K562 (cell line): Measurements from ENCODE around the gene KCTD1. TPM values are rescaled to one million over a fixed set of nuclear protein-coding genes. Genes with fewer than 3 reads are reported as not detected.

Source experiments
- ATAC-seq: fragments of 200-7000 bp; cut with Tn5 transposase; 3 replicates; pipeline ENCODE4 v1.9.1; 2020; ENCODE audit warnings: moderate library complexity
- BruUV-seq: library from RNA; stranded (reverse); fragments of 400-500 nt; replicated peaks from 2 replicates; lab custom pipeline; 2021; lab: Mats Ljungman, UMichigan
- CTCF ChIA-PET: fragments of 300-600 bp; formaldehyde crosslinking; extraction: SDS; loops from one replicate; lab custom pipeline; 2021; ENCODE audit warnings: low intra/inter-chr PET ratio; lab: Yijun Ruan, JAX
- POLR2A ChIA-PET: fragments of 300-600, 350-650 bp; sonication (Branson Sonifier 250); formaldehyde crosslinking; extraction: SDS; loops from one replicate; lab custom pipeline; 2021; ENCODE audit warnings: antibody characterized with exemption, inconsistent platforms; lab: Yijun Ruan, JAX
- DNase-seq, 4 experiments: peaks; one replicate each; pipeline versions ENCODE4 v3.0.0 to v3.0.0-alpha.2; 2011 to 2018; ENCODE audit warnings: low spot score in 3 of 4, mixed read lengths in 3 of 4; ENCODE audit errors: extremely low read depth in 1 of 4
- FAIRE-seq: peaks from 2 replicates; lab custom pipeline; 2011; peaks lifted over from hg19 to GRCh38; lab: Jason Lieb, UNC
- H2AFZ ChIP-seq: 2 replicates; pipeline ENCODE4 v1.6.0; 2011; ENCODE audit warnings: low read depth, low read length, control low read depth, inconsistent platforms
- H3K27ac ChIP-seq: fragments of 200-600 bp; 3 replicates; pipeline ENCODE4 v1.8.0; 2011; ENCODE audit warnings: low read depth, mild to moderate bottlenecking, control low read depth, inconsistent platforms, low read length, moderate library complexity, mixed read lengths; ENCODE audit errors: extremely low read depth
- H3K27me3 ChIP-seq, 2 experiments: fragments of 300-600 bp in 1 of 2; 2 replicates in 1 of 2; 3 replicates in 1 of 2; pipeline versions ENCODE4 v1.6.0 to v1.8.0; 2011; ENCODE audit warnings: inconsistent platforms in 2 of 2, low read length in 2 of 2, mild to moderate bottlenecking in 1 of 2, mixed read lengths in 1 of 2, moderate library complexity in 1 of 2; ENCODE audit not compliant: control insufficient read depth in 2 of 2, insufficient read depth in 2 of 2
- H3K36me3 ChIP-seq: fragments of 300-600 bp; 3 replicates; pipeline ENCODE4 v1.8.0; 2011; ENCODE audit warnings: mild to moderate bottlenecking, low read length, inconsistent platforms; ENCODE audit not compliant: control insufficient read depth, insufficient read depth
- H3K4me1 ChIP-seq, 2 experiments: fragments of 200-600 bp in 1 of 2; replicated peaks in 1 of 2; 2 replicates in 1 of 2; 3 replicates in 1 of 2; pipeline versions ENCODE4 v1.5.1 to v1.8.0; 2011; ENCODE audit warnings: inconsistent platforms in 2 of 2, low read length in 2 of 2, mild to moderate bottlenecking in 1 of 2, mixed read lengths in 1 of 2, moderate library complexity in 1 of 2; ENCODE audit not compliant: control insufficient read depth in 2 of 2, insufficient read depth in 2 of 2
- H3K4me2 ChIP-seq: 2 replicates; pipeline ENCODE4 v1.6.1; 2011; ENCODE audit warnings: low read length, control low read depth, inconsistent platforms, mixed read lengths; ENCODE audit not compliant: insufficient read depth
- H3K4me3 ChIP-seq: fragments of 200-600 bp; sonication (generic), shearing (Covaris generic); 2 replicates; pipeline ENCODE4 v1.5.1; 2016; ENCODE audit warnings: control low read depth, inconsistent platforms
- H3K79me2 ChIP-seq: fragments of 200-600 bp; 3 replicates; pipeline ENCODE4 v1.8.0; 2011; ENCODE audit warnings: low read length, inconsistent platforms; ENCODE audit not compliant: control insufficient read depth, insufficient read depth
- H3K9ac ChIP-seq, 2 experiments: 2 replicates each; pipeline versions ENCODE4 v1.6.0 to v1.6.1; 2011; ENCODE audit warnings: low read depth in 2 of 2, low read length in 2 of 2, control low read depth in 1 of 2, inconsistent platforms in 1 of 2, mild to moderate bottlenecking in 1 of 2, mixed read lengths in 1 of 2; ENCODE audit not compliant: insufficient read depth in 1 of 2
- H3K9me1 ChIP-seq: one replicate; pipeline ENCODE4 v1.6.0; 2011; ENCODE audit warnings: inconsistent platforms, mild to moderate bottlenecking, low read length, moderate library complexity; ENCODE audit not compliant: control insufficient read depth, insufficient read depth
- H3K9me3 ChIP-seq: replicated peaks from 2 replicates; pipeline ENCODE4 v1.5.1; 2011; ENCODE audit warnings: low read depth, low read length, inconsistent platforms; ENCODE audit not compliant: control insufficient read depth, insufficient read depth
- H4K20me1 ChIP-seq: replicated peaks from 2 replicates; pipeline ENCODE4 v1.6.1; 2011; ENCODE audit warnings: low read length, inconsistent platforms, mixed read lengths; ENCODE audit not compliant: control insufficient read depth, insufficient read depth
- ESRRA ChIP-seq: fragments of 450-650 bp; IDR thresholded peaks from 2 replicates; pipeline ENCODE4 v1.6.1; 2014; ENCODE audit warnings: low read depth, mild to moderate bottlenecking, moderate library complexity, borderline replicate concordance
- FOXK2 ChIP-seq, 2 experiments: fragments of 450-650 bp; IDR thresholded peaks in 1 of 2; conservative IDR thresholded peaks in 1 of 2; 2 replicates each; pipeline ENCODE4 v1.6.1; 2016; ENCODE audit warnings: low read depth in 2 of 2, mild to moderate bottlenecking in 1 of 2
- HINFP ChIP-seq: fragments of 450-650 bp; conservative IDR thresholded peaks from 2 replicates; pipeline ENCODE4 v1.6.1; 2016; ENCODE audit warnings: missing genetic modification characterization, low read depth, mild to moderate bottlenecking, control low read depth, missing compliant biosample characterization
- ID3 ChIP-seq, 2 experiments: fragments of 250-450 bp in 1 of 2; fragments of 450-650 bp in 1 of 2; sonication (Bioruptor Pico) in 1 of 2; IDR thresholded peaks; 2 replicates each; pipeline versions ENCODE4 v1.6.1 to v1.8.0; 2016 to 2021; ENCODE audit warnings: mild to moderate bottlenecking in 2 of 2, moderate library complexity in 2 of 2, missing compliant biosample characterization in 1 of 2, missing genetic modification characterization in 1 of 2
- MAX ChIP-seq: sonication (generic); formaldehyde crosslinking; IDR thresholded peaks from 2 replicates; pipeline ENCODE4 v1.9.0; 2022; ENCODE audit warnings: mild to moderate bottlenecking, missing genetic modification reagents
- MCM7 ChIP-seq, 2 experiments: fragments of 450-650 bp; IDR thresholded peaks; 2 replicates each; pipeline ENCODE4 v1.6.1; 2016 to 2018
- MTA2 ChIP-seq: fragments of 450-650 bp; IDR thresholded peaks from 2 replicates; pipeline ENCODE4 v1.6.1; 2016; ENCODE audit warnings: low read depth
- NR3C1 ChIP-seq: sonication (generic); formaldehyde crosslinking; IDR thresholded peaks from 2 replicates; pipeline ENCODE4 v1.8.1; 2022; ENCODE audit warnings: missing genetic modification reagents
- PCBP1 ChIP-seq: fragments of 200-400 bp; formaldehyde crosslinking; IDR thresholded peaks from 2 replicates; pipeline ENCODE4 v1.6.1; 2018; ENCODE audit warnings: mild to moderate bottlenecking, low read depth, low read length; ENCODE audit not compliant: poor library complexity, severe bottlenecking
- POLR2H ChIP-seq: IDR thresholded peaks from 2 replicates; pipeline ENCODE4 v1.6.1; 2016; ENCODE audit warnings: missing genetic modification characterization, low read depth, mild to moderate bottlenecking, control low read depth, missing compliant biosample characterization, moderate library complexity
- RBBP5 ChIP-seq: fragments of 200-600 bp; sonication (generic); IDR thresholded peaks from 2 replicates; pipeline ENCODE4 v1.6.1; 2012; ENCODE audit warnings: borderline replicate concordance, mild to moderate bottlenecking, low read length, control low read depth, inconsistent platforms; ENCODE audit not compliant: insufficient read depth, poor library complexity, severe bottlenecking
- U2AF2 ChIP-seq: fragments of 200-400 bp; formaldehyde crosslinking; optimal IDR thresholded peaks from 2 replicates; pipeline ENCODE3; 2017; ENCODE audit warnings: low read depth, mild to moderate bottlenecking, low read length
- XRCC3 ChIP-seq: fragments of 450-650 bp; IDR thresholded peaks from 2 replicates; pipeline ENCODE4 v1.6.1; 2017; ENCODE audit warnings: mild to moderate bottlenecking, moderate library complexity
- ZC3H11A ChIP-seq: IDR thresholded peaks from 2 replicates; pipeline ENCODE4 v1.6.1; 2012; ENCODE audit warnings: low read depth, low read length, improper control_type of control experiment
- ZC3H8 ChIP-seq: fragments of 450-650 bp; IDR thresholded peaks from 2 replicates; pipeline ENCODE4 v1.6.1; 2017
- ZNF311 ChIP-seq: fragments of 250-450 bp; sonication (Bioruptor Pico); IDR thresholded peaks from 2 replicates; pipeline ENCODE4 v1.4.0; 2020; ENCODE audit warnings: mild to moderate bottlenecking, moderate library complexity
- ZNF511 ChIP-seq: sonication (generic); formaldehyde crosslinking; IDR thresholded peaks from 2 replicates; pipeline ENCODE4 v1.8.0; 2022; ENCODE audit warnings: mild to moderate bottlenecking, missing genetic modification reagents
- ZNF785 ChIP-seq: fragments of 250-450 bp; sonication (Bioruptor Pico); IDR thresholded peaks from 2 replicates; pipeline ENCODE4 v1.4.0; 2020; ENCODE audit warnings: mild to moderate bottlenecking
- WGBS: fragments of 100-300 bp; shearing (Covaris generic); methylation state at CpG from one replicate; pipeline ENCODE4 v1.1.6; 2016; ENCODE audit warnings: low coverage, mixed read lengths; ENCODE audit not compliant: insufficient coverage; ENCODE audit errors: missing lambda C conversion rate; 5-methylcytosine and 5-hydroxymethylcytosine counted together
- in situ Hi-C: fragments of 300-500 bp; cut with MboI; formaldehyde crosslinking; loops from 4 replicates; pipeline ENCODE4 v1.15.0; 2018; ENCODE audit warnings: inconsistent platforms, mixed read lengths
- intact Hi-C: fragments of 100-400 bp; cut with micrococcal nuclease; formaldehyde crosslinking; loops from 2 replicates; pipeline ENCODE4 v1.14.2; 2022
- polyA plus RNA-seq, 8 experiments: library from polyadenylated mRNA; depleted of rRNA in 4 of 8; stranded (reverse) in 5 of 8; unstranded in 3 of 8; fragments of >200 nt; fragmentation: Nextera tagmentation in 2 of 8; fragmentation: Illumina TruSeq in 1 of 8; extraction: Ambion mirVana in 2 of 8; extraction: Trizol in 1 of 8; gene quantifications; 2 replicates each; pipeline versions ENCODE4 v1.2.1 to v1.2.3, GENCODE V29; 2011 to 2014; ENCODE audit warnings: inconsistent platforms in 1 of 8, missing spikeins in 1 of 8
- total RNA-seq, 7 experiments: library from RNA; depleted of rRNA in 6 of 7; stranded (reverse); fragments of >200 nt in 6 of 7; fragmentation: Illumina TruSeq in 2 of 7; extraction: Trizol in 2 of 7; gene quantifications; 2 replicates each; pipeline versions ENCODE4 v1.2.1 to v1.2.3, GENCODE V29; 2011 to 2021; ENCODE audit warnings: low replicate concordance in 1 of 7

KCTD1 gene
- total and polyA plus RNA-seq, 9 of the 15 experiments (the other 6 are each of a cell fraction or from before 2014, with no cell fraction given), result not detected

- TF ChIP-seq RBBP5, result no peak
- TF ChIP-seq ID3 (CRISPR knock-in tag; IDR thresholded peaks at IDR 0.05), result no peak
- no peak for TF ChIP-seq ID3 (tag; IDR thresholded peaks at IDR 0.05)
- no peak for TF ChIP-seq ZC3H11A
- TF ChIP-seq PCBP1, result no peak
These were observed 93.7 kb downstream of the KCTD1 start (continued) for GRCh38 chr18:26454616-26455015.

GRCh38 chr18:26454192-26454591 is 94.2 kb downstream of the KCTD1 start:
- DNase-seq, result no peak
- BruUV-seq, result no TSS peak
- H2AFZ ChIP-seq, result no peak overlapping the region
- intact Hi-C loops, result loop anchor here (10.0 kb wide), 1 partner anchor 149 kb away; no protein-coding TSS in a partner anchor
- no peak for TF ChIP-seq MCM7 (IDR thresholded peaks at IDR 0.05)
- TF ChIP-seq NR3C1 (CRISPR knock-in tag), result no peak
- TF ChIP-seq ZNF785, result no peak
- TF ChIP-seq MTA2, result no peak
- no peak for TF ChIP-seq U2AF2
- TF ChIP-seq ZNF311 (CRISPR knock-in tag), result no peak
- no peak for TF ChIP-seq ZNF511 (CRISPR knock-in tag)
- TF ChIP-seq XRCC3, result no peak
- TF ChIP-seq HINFP (tag), result no peak
- TF ChIP-seq ESRRA, result no peak
- no peak for TF ChIP-seq ZC3H8
- TF ChIP-seq FOXK2 (conservative IDR thresholded peaks at IDR 0.05 in 1 of 2, IDR thresholded peaks at IDR 0.05 in 1 of 2; ENCODE audit: low read depth in 2 of 2), result no peak
- TF ChIP-seq POLR2H (tag), result no peak
- TF ChIP-seq MAX, result no peak
- no peak for FAIRE-seq
- H3K36me3 ChIP-seq, result no peaks in the 10 kb centered on the region
- H3K27ac ChIP-seq, result no peak overlapping the region
- no peak overlapping the region for H3K9ac ChIP-seq
- H3K4me3 ChIP-seq, result no peak overlapping the region
- peaks cover 6 to 17% of the 10 kb centered on the region in 2 experiments; a peak in 3 of 5 replicates for H3K27me3 ChIP-seq
- WGBS, result 0% methylated on average over 3 of the region's 3 CpGs
- CTCF ChIA-PET, result no interaction called here
- no peaks in the 10 kb centered on the region for H4K20me1 ChIP-seq
- H3K4me1 ChIP-seq, result peaks cover 0 to 3% of the 10 kb centered on the region in 2 experiments; a peak in 1 of 5 replicates
- ATAC-seq, result no peak
- H3K79me2 ChIP-seq, result no peaks in the 10 kb centered on the region
- H3K9me1 ChIP-seq, result no peaks in the 10 kb centered on the region
- POLR2A ChIA-PET, result no interaction called here
- no peak overlapping the region for H3K4me2 ChIP-seq
- no peaks in the 10 kb centered on the region for H3K9me3 ChIP-seq
- in situ Hi-C loops, result no loop called here
